Ramos (cell line): ENCODE data around the gene MGST3.

Source experiments
- in situ Hi-C: fragments of 300-500 bp; cut with MboI; formaldehyde crosslinking; loops from one replicate; pipeline ENCODE4 v1.14.3; 2022; ENCODE audit warnings: low sequenced_read_pairs; ENCODE audit not compliant: unreplicated experiment

The MGST3 gene

GRCh38 chr1:165695031-165695430 lies 64.0 kb downstream of the MGST3 start:
- in situ Hi-C loops: no loop called here

GRCh38 chr1:165696625-165697100 lies 65.6 kb downstream of the MGST3 start:
- in situ Hi-C loops: no loop called here

- in situ Hi-C loops: no loop called here
Observed at GRCh38 chr1:165697491-165697880, 66.5 kb downstream of the MGST3 start.

- in situ Hi-C loops: no loop called here
Observed at GRCh38 chr1:165697881-165698760, 67.1 kb downstream of the MGST3 start, which contains the start of gene ALDH9A1. Gene ALDH9A1 (minus strand): TSS chr1:165698562. CDS start chr1:165698558, 4 bp downstream.

GRCh38 chr1:165698761-165699052 lies 67.7 kb downstream of the MGST3 start:
- in situ Hi-C loops: no loop called here

GRCh38 chr1:165699577-165699976 lies 68.5 kb downstream of the MGST3 start:
- in situ Hi-C loops: no loop called here

- in situ Hi-C loops: loop anchor here (25.0 kb wide), 1 partner anchor 315 kb away; no protein-coding TSS in a partner anchor
Observed at GRCh38 chr1:165701922-165702321, 70.9 kb downstream of the MGST3 start.

- in situ Hi-C loops: loop anchor here (25.0 kb wide), 1 partner anchor 316 kb away; no protein-coding TSS in a partner anchor
Observed at GRCh38 chr1:165703648-165704047, 72.6 kb downstream of the MGST3 start.
